ENCODE results near the gene COL20A1.

Gene COL20A1

DNA sequence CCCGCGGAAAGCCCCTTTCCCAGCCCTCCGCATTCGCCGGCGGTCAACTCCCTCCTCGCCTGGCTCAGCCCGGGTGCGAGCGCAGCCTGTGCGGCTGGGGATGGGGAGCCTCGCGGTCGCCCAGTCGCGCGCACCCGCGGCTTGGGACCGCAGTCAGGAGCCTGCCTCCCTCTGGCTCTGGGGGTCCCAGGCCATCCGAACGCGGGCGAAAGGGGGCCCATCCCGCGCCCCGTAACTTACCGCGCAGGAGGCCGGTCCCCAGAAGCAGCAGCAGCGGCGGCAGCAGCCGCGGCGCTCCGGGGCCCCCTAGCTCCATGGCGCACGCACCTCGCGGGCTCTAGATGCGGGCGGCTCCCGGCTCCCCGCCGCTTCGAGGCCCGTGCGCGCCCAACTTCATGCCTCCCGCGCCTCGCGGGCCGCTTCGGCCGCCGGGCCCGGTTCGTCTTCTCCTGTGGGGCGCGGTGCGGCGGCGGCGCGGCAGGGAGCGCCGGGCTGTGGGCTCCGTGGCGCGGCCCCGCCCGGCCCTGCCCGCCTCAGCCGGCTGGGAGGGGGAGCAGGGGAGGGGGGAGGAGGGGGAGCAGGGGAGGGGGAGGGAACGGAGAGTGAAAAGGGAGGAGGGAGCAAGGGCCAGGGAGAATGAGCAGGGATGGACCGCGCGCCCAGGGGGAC lies 68.0 kb downstream of the COL20A1 start, which contains the start of gene CHRNA4:
Gene CHRNA4 (minus strand): TSS at position 500 of the 669 bp plus-strand sequence. CDS start 184 bp downstream, at position 316.
- Histone ChIP-seq H3K9me3 (ENCODE audit: control insufficient read depth, insufficient read depth, low read length) (no peaks in the 10 kb centered on the region), H3K27me3 (ENCODE audit: control insufficient read depth, insufficient read depth, low read length) (no peaks in the 10 kb centered on the region; the same call in 1 of the 2 replicates), H3K4me1 (ENCODE audit: control insufficient read depth, insufficient read depth, low read length) (peaks cover 5% of the 10 kb centered on the region; the same call in 1 of the 2 replicates), H3K27ac (ENCODE audit: low read length) (no peak within 1 kb of the TSS), H3K36me3 (ENCODE audit: control insufficient read depth, insufficient read depth, low read length) (no peaks in the 10 kb centered on the region), H3K4me3 (ENCODE audit: low read length) (peak within 1 kb of the TSS; percentile 48; the same call in 1 of the 2 replicates)
- WGBS (ENCODE audit: insufficient coverage, insufficient read length), result no CpG with 5 or more reads among the region's 79 CpGs
- DNase-seq (ENCODE audit: low read depth, low spot score), result no peak

DNA sequence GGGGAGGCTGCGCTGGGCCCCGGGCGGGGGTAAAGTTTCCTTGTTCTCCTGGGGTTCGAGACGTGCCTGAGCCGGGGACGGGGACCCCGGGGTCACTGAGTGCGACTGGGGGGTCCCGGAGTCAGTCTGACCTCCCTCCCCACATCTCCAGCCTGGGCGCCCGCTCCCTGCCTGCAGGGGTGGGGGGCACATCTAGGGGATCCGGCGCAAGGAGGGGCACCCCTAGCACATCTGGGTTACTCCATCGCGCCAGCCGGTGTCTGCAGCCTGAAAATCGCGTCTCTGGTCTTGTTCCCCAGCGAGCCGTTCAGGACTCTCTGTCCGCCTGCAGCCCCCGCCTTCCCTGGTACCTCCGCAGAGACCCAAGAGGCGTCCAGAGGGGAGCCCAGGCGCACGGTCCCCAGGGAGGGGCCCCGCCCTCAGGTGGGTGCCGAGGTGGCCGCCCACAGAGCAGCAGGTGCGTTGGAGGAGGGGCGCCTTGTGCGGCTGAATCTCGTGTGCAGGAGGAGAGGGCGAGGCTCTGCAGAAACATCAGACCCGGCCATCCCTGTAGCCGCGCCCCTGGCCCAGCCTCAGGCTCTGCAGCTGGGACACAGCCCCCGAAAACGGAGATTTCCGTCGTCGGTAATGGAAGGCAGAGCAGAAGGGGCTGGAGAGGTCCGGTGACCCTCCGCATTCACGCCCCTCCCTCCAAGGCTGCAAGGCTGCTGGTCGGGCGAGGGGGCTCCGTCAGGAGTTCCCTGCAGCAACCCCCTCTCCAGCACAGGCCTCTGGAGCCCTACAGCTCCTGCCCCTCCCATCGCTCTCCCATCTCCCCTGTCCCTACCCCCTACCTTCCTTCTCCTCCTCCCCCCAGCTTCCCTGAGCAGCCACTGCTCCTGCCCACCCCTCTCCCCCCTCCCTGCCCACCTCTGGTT lies 68.8 kb downstream of the COL20A1 start:
- Histone ChIP-seq H3K4me1 (ENCODE audit: control insufficient read depth, insufficient read depth, low read length) (peaks cover 5% of the 10 kb centered on the region; the same call in 1 of the 2 replicates), H3K4me3 (ENCODE audit: low read length) (peak overlapping the region; percentile 27; the same call in 1 of the 2 replicates), H3K36me3 (ENCODE audit: control insufficient read depth, insufficient read depth, low read length) (no peaks in the 10 kb centered on the region), H3K27me3 (ENCODE audit: control insufficient read depth, insufficient read depth, low read length) (no peaks in the 10 kb centered on the region; the same call in 1 of the 2 replicates), H3K9me3 (ENCODE audit: control insufficient read depth, insufficient read depth, low read length) (no peaks in the 10 kb centered on the region), H3K27ac (ENCODE audit: low read length) (no peak overlapping the region)
- no CpG with 5 or more reads among the region's 50 CpGs for WGBS (ENCODE audit: insufficient coverage, insufficient read length)
- no peak for DNase-seq (ENCODE audit: low read depth, low spot score)

DNA sequence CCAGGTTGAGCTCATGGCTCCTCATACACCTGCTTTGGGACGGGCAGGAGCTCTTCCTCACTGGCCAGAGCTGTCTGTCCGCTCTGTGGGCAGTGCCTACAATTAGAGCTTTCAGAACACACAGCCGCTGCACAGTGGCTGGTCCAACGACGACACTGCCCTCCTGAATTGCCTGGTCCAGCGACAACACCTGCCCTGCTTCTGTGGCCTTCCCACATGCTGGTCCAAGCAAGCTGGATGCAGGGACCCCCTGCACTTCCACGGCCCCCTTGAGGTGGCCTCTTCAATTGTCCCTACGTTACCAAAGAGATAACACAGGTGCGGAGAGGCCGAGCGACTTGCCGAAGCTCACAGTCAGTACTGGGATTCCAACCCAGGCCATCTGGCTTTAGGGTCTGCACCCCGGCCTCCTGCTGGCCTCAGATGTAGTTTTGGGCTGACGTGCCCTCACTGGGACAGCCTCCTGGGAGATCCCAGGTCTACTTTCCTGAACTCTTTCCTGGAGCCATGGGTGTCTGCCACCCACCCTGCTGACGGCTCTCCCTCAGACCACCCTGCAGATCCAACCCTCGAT lies 69.5 kb downstream of the COL20A1 start:
- Histone ChIP-seq H3K27ac (ENCODE audit: low read length) (no peak overlapping the region), H3K36me3 (ENCODE audit: control insufficient read depth, insufficient read depth, low read length) (no peaks in the 10 kb centered on the region), H3K9me3 (ENCODE audit: control insufficient read depth, insufficient read depth, low read length) (no peaks in the 10 kb centered on the region), H3K4me3 (ENCODE audit: low read length) (no peak overlapping the region), H3K4me1 (ENCODE audit: control insufficient read depth, insufficient read depth, low read length) (peaks cover 5% of the 10 kb centered on the region; the same call in 1 of the 2 replicates), H3K27me3 (ENCODE audit: control insufficient read depth, insufficient read depth, low read length) (no peaks in the 10 kb centered on the region; the same call in 1 of the 2 replicates)
- no CpG with 5 or more reads among the region's 16 CpGs for WGBS (ENCODE audit: insufficient coverage, insufficient read length)
- DNase-seq (ENCODE audit: low read depth, low spot score), result no peak

DNA sequence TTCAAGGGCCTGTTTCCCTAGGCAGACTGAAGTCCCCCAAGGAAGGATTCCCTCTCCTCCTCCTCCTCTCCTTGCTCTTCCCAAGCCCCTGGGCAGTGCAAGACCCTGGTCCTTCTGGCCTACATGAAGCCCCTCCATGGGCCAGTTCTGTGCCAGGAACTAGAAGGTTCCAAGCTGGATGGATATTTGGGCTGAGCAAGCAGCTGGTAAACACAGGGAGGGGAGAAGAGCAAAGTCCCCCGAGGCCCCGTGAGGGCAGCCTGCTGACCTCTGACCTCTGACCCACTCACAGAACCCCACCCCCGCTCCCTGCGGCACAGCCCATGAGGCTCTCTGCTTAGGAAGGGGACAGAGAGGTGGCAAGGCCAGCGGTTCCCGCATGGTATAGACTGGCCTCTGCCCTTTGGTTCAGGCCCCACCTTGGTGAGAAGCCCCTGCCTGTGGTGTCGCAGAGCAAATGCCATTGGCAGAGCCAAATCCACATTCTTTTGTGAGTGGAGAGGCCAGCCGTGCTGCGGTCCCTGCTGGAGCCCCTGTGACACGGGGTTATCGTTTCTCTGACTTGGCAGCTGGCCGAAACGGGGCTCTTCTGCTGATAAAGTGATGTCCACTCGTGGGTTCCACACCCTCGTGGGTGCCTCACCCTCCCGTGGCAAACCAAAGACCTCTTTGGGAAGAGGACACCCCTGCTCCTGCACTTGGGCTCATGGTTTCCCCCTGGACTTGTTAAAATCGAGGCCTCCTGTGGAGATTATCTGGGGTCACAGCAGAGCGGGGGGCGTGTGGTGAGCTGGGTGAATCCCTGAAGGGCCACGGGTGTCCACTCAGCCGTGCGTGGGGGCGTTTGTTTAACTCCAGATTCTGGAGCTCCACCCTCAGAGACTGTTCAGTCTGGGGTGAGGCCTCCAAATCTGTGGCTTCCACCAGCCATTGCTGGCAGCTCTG lies 70.3 kb downstream of the COL20A1 start:
- Histone ChIP-seq H3K9me3 (ENCODE audit: control insufficient read depth, insufficient read depth, low read length) (no peaks in the 10 kb centered on the region), H3K27ac (ENCODE audit: low read length) (no peak overlapping the region), H3K4me1 (ENCODE audit: control insufficient read depth, insufficient read depth, low read length) (peaks cover 5% of the 10 kb centered on the region; the same call in 1 of the 2 replicates), H3K36me3 (ENCODE audit: control insufficient read depth, insufficient read depth, low read length) (no peaks in the 10 kb centered on the region), H3K27me3 (ENCODE audit: control insufficient read depth, insufficient read depth, low read length) (no peaks in the 10 kb centered on the region; the same call in 1 of the 2 replicates), H3K4me3 (ENCODE audit: low read length) (no peak overlapping the region)
- no CpG with 5 or more reads among the region's 23 CpGs for WGBS (ENCODE audit: insufficient coverage, insufficient read length)
- no peak for DNase-seq (ENCODE audit: low read depth, low spot score)

DNA sequence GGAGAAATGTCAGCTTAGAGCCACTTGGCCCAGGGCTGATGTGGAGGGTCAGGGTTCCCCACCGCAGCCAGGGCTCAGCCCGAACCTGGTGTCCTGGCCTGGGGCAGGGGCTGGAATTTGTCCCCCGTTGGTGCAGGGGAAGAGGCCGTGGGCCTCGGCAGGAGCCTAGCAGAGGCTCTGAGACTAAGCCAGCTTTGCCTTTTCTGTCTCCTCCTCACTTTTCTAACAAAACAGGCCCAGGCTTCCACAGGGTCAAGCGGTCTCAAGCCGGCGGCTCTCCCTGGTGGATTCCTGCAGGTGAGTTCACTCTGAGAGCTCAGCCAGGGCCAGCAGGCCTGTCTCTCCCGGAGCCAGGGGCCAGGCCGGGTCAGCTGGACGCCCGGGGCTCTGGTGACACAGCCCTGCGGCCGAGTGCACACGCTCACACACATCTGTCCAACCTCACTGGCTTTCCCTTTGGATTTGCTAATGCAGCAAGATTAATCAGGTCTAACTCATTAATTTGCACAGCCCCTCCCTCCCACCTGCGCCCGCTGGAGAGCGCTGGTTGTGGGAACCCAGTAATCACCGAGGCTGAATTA lies 71.1 kb downstream of the COL20A1 start:
- no CpG with 5 or more reads among the region's 19 CpGs for WGBS (ENCODE audit: insufficient coverage, insufficient read length)
- Histone ChIP-seq H3K4me3 (ENCODE audit: low read length) (no peak overlapping the region), H3K36me3 (ENCODE audit: control insufficient read depth, insufficient read depth, low read length) (no peaks in the 10 kb centered on the region), H3K4me1 (ENCODE audit: control insufficient read depth, insufficient read depth, low read length) (peaks cover 5% of the 10 kb centered on the region; the same call in 1 of the 2 replicates), H3K9me3 (ENCODE audit: control insufficient read depth, insufficient read depth, low read length) (no peaks in the 10 kb centered on the region), H3K27me3 (ENCODE audit: control insufficient read depth, insufficient read depth, low read length) (no peaks in the 10 kb centered on the region; the same call in 1 of the 2 replicates), H3K27ac (ENCODE audit: low read length) (no peak overlapping the region)
- no peak for DNase-seq (ENCODE audit: low read depth, low spot score)

DNA sequence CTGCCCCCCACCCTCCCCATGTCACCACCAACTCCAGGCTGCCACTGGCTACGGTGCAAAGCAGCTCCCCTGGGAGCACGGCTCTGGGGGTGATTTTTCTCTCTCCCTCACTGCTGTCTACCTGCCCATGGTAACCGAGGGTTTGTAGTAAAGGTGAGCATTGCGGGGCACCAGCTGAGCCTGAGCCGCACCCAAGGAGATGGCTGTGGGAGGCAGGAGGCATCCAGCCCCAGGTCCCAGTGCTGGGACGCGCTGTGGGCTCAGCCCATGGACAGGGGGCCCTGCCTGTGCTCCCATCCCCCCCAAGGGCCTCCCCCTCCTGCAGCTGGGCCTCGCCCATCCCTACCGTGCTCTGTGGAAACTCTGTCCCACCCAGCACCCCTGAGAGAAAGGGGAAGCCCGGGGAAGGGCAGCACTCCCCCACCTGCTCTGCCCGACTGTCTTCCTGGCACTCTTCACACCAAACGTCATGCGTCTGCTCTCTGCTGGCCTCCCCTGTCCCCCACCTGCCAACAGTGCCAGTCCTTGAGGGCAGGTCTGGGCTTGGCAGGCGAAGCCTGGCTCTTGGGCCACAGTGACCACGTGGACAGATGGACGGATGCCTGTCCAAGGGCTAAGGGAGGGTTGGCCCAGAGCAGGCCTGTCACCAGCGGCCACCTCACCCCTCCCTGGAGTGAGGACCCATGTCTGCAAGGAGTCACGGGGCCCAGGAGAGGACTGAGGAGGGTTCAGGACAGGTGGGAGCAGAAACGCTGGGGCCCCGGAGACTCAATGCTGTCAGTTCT lies 72.0 kb downstream of the COL20A1 start:
- Histone ChIP-seq H3K4me3 (ENCODE audit: low read length) (no peak overlapping the region), H3K4me1 (ENCODE audit: control insufficient read depth, insufficient read depth, low read length) (peaks cover 4% of the 10 kb centered on the region; the same call in 1 of the 2 replicates), H3K27ac (ENCODE audit: low read length) (no peak overlapping the region), H3K27me3 (ENCODE audit: control insufficient read depth, insufficient read depth, low read length) (no peaks in the 10 kb centered on the region; the same call in 1 of the 2 replicates), H3K9me3 (ENCODE audit: control insufficient read depth, insufficient read depth, low read length) (no peaks in the 10 kb centered on the region), H3K36me3 (ENCODE audit: control insufficient read depth, insufficient read depth, low read length) (no peaks in the 10 kb centered on the region)
- no CpG with 5 or more reads among the region's 20 CpGs for WGBS (ENCODE audit: insufficient coverage, insufficient read length)
- DNase-seq (ENCODE audit: low read depth, low spot score), result no peak

DNA sequence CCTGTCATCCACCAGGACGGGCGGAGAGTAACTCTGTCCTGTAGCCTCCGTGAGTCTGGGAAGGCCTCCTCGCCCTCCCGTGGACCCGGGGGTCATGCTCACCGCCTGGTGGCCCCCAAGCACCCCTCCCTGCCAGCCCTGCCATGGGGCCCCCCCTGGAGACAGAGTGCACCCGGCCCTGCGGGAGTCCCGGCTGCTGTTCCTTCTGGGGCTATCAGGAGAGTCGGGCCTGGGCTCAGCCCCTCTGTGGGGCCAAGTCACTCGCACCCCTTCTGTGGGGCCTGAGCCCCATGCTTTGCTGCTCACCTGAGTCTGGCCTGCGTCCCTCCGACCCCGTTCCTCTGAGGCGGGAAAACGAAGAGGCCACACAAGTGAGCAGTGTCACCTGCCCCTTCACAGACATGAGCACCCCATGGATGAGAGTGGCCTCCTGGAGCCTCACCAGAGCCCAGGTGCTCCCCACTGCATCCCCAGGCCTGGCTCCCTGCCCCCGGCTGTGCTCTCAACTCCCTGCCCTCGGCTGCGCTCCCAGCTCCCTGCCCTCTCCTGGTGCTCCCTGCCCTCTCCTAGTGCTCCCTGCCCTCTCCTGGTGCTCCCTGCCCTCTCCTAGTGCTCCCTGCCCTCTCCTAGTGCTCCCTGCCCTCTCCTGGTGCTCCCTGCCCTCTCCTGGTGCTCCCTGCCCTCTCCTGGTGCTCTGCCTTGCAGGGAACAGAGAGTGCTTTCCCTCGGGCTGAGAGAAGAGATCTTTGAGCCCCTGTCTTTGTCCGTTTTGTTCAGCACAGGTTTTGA lies 72.8 kb downstream of the COL20A1 start:
- no peak for DNase-seq (ENCODE audit: low read depth, low spot score)
- no CpG with 5 or more reads among the region's 22 CpGs for WGBS (ENCODE audit: insufficient coverage, insufficient read length)
- no peaks in the 10 kb centered on the region; the same call in 1 of the 2 replicates for H3K27me3 ChIP-seq (ENCODE audit: control insufficient read depth, insufficient read depth, low read length)
- H3K36me3 ChIP-seq (ENCODE audit: control insufficient read depth, insufficient read depth, low read length), result no peaks in the 10 kb centered on the region
- H3K4me3 ChIP-seq (ENCODE audit: low read length), result no peak overlapping the region
- H3K4me1 ChIP-seq (ENCODE audit: control insufficient read depth, insufficient read depth, low read length), result peaks cover 5% of the 10 kb centered on the region; the same call in 1 of the 2 replicates
- H3K9me3 ChIP-seq (ENCODE audit: control insufficient read depth, insufficient read depth, low read length), result no peaks in the 10 kb centered on the region
- no peak overlapping the region for H3K27ac ChIP-seq (ENCODE audit: low read length)

DNA sequence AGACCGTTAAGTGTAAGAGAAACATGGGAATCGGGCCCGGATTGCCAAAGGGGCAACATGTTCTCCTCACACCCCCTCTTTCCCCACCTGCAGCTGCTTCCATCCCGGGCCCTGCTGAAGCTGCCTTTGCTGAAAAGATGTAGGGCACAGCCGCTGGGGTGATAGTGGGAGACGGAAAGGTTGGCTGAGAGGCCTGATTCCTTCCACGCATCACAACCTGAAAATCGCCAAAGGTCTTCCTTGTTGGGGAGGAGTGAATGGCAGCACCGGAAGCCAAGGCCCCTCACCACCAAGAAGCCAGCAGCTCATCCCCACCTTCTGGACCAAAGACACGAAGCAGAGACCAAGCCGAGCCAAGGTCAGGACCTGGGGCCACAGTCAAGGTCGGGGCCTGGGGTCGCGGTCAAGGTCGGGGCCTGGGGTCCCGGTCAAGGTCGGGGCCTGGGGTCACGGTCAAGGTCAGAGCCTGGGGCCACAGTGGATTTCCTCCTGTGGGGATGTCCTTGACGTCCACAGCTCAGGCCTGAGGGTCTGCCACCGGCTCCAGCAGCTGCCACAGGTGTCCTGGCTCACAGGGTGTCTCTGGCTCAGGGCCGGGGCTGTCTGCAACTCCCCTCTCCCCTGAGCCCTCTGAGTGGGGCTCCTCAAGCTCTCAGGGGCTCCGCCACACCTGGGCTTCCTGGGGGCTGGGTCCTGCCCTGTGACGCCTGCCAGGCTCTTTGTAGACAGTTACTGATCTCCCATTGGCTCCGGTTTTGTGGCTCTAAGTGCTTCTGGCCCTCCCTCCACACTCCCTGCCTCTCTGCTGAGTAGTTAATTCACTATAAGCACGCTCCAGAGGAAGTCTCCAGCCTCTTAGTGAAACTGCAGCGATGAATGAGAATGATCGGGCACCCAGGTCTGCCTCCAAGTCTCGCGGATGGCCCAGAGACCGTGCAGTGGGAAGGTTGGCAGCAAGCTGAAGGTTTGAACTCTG lies 73.7 kb downstream of the COL20A1 start:
- H3K27ac ChIP-seq (ENCODE audit: low read length), result no peak overlapping the region
- no peaks in the 10 kb centered on the region for H3K36me3 ChIP-seq (ENCODE audit: control insufficient read depth, insufficient read depth, low read length)
- no peak overlapping the region for H3K4me3 ChIP-seq (ENCODE audit: low read length)
- H3K4me1 ChIP-seq (ENCODE audit: control insufficient read depth, insufficient read depth, low read length), result peaks cover 6% of the 10 kb centered on the region; the same call in 1 of the 2 replicates
- no CpG with 5 or more reads among the region's 30 CpGs for WGBS (ENCODE audit: insufficient coverage, insufficient read length)
- no peak for DNase-seq (ENCODE audit: low read depth, low spot score)
- no peaks in the 10 kb centered on the region for H3K9me3 ChIP-seq (ENCODE audit: control insufficient read depth, insufficient read depth, low read length)
- no peaks in the 10 kb centered on the region for H3K27me3 ChIP-seq (ENCODE audit: control insufficient read depth, insufficient read depth, low read length)

All from iPS DF 6.9 (cell line).